Cardiac muscle cell (in vitro differentiated cells and primary cell): Measurements from ENCODE around the gene CCNC. TPM values are rescaled to one million over a fixed set of nuclear protein-coding genes. Genes with fewer than 3 reads are reported as not detected.
A peak's percentile ranks its signal among the peaks of the same experiment; 100 is the strongest.

ENCODE experiments used
- DNase-seq, 2 donors: peaks; one replicate each; pipeline versions ENCODE4 v3.0.0 to v3.0.0-alpha.2; 2010 to 2017; ENCODE audit warnings: low read depth in 1 of 2, low spot score in 1 of 2
- H3K27ac ChIP-seq: fragments of 200-600 bp; sonication (generic); 2 replicates; pipeline ENCODE4 v1.5.1; 2016
- H3K27me3 ChIP-seq: fragments of 200-600 bp; sonication (generic); 2 replicates; pipeline ENCODE4 v1.6.0; 2016; ENCODE audit warnings: control low read depth
- H3K36me3 ChIP-seq: fragments of 200-600 bp; sonication (generic); 2 replicates; pipeline ENCODE4 v1.5.1; 2016; ENCODE audit warnings: control low read depth
- H3K4me1 ChIP-seq: fragments of 200-600 bp; sonication (generic); 2 replicates; pipeline ENCODE4 v1.8.1; 2017; ENCODE audit warnings: low read depth, mild to moderate bottlenecking, mixed run types
- H3K4me3 ChIP-seq: fragments of 200-600 bp; sonication (generic); 2 replicates; pipeline ENCODE4 v1.5.1; 2016; ENCODE audit warnings: mild to moderate bottlenecking
- H3K9me3 ChIP-seq: fragments of 200-600 bp; sonication (generic); 2 replicates; pipeline ENCODE4 v1.5.1; 2017; ENCODE audit warnings: low read depth, mild to moderate bottlenecking, control low read depth
- polyA plus RNA-seq: library from polyadenylated mRNA; unstranded; fragments of >200 nt; fragmentation: Nextera tagmentation; extraction: Ambion mirVana; gene quantifications from 2 replicates; pipeline ENCODE4 v1.2.1, GENCODE V29; 2016
- total RNA-seq: library from RNA; depleted of rRNA; stranded (reverse); fragments of >200 nt; gene quantifications from 2 replicates; pipeline ENCODE4 v1.2.3, GENCODE V29; 2016
- TF ChIP-seq, protein P1 (sequence below): IDR thresholded peaks from 2 replicates; pipeline ENCODE4 v1.5.1; 2012; ENCODE audit warnings: low read depth, mild to moderate bottlenecking, low read length

CCNC gene
- total and polyA plus RNA-seq, 2 experiments from 2014 or later = 39.7 to 68.1 TPM

DNA sequence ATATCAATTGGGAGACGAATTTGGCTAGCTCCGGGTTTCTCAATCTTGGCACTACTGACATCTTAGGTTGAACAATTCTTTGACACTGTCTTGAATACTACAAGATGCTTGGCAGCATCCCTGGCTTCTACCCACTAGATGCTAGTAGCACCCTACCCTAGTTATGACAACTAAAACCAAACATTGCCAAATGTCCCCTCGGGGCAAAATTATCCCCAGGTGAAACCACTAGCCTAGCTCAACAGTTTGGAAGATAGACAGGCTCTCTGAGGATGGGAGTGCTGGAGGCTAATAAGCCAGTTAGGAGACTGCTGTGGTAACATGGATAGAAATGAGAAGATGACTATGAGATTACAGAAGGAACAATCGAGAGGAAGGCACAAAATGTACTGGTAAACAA is 20.9 kb downstream of the CCNC start:
- DNase-seq = no peak
- no peaks in the 10 kb centered on the region for H3K27me3 ChIP-seq
- no peaks in the 10 kb centered on the region for H3K4me1 ChIP-seq
- no peak overlapping the region for H3K27ac ChIP-seq
- H3K4me3 ChIP-seq = no peak overlapping the region
- TF ChIP-seq, protein P1, sequence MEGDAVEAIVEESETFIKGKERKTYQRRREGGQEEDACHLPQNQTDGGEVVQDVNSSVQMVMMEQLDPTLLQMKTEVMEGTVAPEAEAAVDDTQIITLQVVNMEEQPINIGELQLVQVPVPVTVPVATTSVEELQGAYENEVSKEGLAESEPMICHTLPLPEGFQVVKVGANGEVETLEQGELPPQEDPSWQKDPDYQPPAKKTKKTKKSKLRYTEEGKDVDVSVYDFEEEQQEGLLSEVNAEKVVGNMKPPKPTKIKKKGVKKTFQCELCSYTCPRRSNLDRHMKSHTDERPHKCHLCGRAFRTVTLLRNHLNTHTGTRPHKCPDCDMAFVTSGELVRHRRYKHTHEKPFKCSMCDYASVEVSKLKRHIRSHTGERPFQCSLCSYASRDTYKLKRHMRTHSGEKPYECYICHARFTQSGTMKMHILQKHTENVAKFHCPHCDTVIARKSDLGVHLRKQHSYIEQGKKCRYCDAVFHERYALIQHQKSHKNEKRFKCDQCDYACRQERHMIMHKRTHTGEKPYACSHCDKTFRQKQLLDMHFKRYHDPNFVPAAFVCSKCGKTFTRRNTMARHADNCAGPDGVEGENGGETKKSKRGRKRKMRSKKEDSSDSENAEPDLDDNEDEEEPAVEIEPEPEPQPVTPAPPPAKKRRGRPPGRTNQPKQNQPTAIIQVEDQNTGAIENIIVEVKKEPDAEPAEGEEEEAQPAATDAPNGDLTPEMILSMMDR = no peak
- peaks cover 54% of the 10 kb centered on the region for H3K36me3 ChIP-seq
- H3K9me3 ChIP-seq = no peaks in the 10 kb centered on the region

DNA sequence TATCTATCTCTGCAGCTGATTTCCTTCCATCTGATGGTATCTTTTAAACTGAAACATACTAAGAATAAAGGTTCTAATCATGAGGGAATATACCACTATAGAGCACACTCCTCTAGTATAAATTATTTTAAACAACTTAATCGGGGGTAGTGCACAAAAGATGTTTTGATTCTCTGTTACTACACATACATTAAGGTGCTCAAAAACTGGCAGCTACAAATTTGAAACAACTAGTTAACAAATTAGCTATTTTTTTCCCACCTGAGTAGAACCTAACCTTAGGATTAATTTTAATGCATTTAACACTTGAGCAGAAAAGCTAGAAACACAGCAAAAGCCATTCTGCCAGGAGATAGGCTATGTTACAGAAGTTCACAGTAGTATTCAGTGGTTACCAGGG is 23.0 kb downstream of the CCNC start:
- Histone ChIP-seq H3K27me3 (no peaks in the 10 kb centered on the region), H3K9me3 (no peaks in the 10 kb centered on the region), H3K36me3 (peaks cover 57% of the 10 kb centered on the region), H3K4me3 (no peak overlapping the region), H3K27ac (no peak overlapping the region), H3K4me1 (no peaks in the 10 kb centered on the region)
- TF ChIP-seq, protein P1 = no peak
- no peak for DNase-seq

DNA sequence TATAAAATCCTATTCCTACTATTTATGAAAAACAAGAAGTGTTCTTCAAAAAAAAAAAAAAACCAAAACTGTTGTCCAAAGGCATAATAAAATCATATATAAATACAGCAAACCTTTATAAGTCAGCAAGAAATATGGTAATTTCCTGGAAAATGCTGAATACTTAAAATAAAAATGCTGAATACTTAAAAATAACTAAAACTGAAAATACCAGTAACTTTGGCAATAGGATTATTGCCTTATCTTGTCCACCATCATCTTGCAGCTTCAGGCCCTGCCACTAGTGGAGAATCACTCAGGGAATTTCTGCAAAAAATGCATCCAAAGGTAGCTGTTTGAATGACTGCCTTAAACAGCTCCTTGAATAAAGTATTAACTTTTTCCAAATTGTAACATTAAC is 24.5 kb downstream of the CCNC start:
- H3K36me3 ChIP-seq = peaks cover 55% of the 10 kb centered on the region
- no peaks in the 10 kb centered on the region for H3K4me1 ChIP-seq
- H3K27me3 ChIP-seq = no peaks in the 10 kb centered on the region
- H3K27ac ChIP-seq = no peak overlapping the region
- TF ChIP-seq, protein P1 = no peak
- DNase-seq = no peak
- no peak overlapping the region for H3K4me3 ChIP-seq
- H3K9me3 ChIP-seq = no peaks in the 10 kb centered on the region

DNA sequence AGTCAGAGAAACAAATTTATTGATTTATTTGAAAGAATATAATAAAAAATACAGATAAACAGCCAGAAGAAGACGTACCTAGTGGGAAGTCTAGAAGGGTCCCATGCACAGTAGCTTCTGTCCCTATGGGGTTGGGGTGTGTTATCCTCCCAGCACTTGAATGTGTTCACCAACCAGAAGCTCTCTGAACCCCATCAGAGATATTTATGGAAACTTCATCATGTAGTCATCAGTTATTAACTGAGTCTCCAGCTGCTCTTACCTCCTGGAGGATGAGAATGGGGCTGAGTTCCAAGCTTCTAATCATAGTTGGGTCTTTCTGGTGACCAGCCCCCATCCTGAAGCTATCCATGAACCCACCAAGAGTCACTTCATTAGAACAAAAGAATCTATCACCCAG is 37.8 kb downstream of the CCNC start:
- no peak overlapping the region for H3K27ac ChIP-seq
- peaks cover 31% of the 10 kb centered on the region for H3K36me3 ChIP-seq
- no peaks in the 10 kb centered on the region for H3K9me3 ChIP-seq
- H3K27me3 ChIP-seq = no peaks in the 10 kb centered on the region
- H3K4me1 ChIP-seq = no peaks in the 10 kb centered on the region
- DNase-seq = no peak
- TF ChIP-seq, protein P1 = no peak
- no peak overlapping the region for H3K4me3 ChIP-seq

DNA sequence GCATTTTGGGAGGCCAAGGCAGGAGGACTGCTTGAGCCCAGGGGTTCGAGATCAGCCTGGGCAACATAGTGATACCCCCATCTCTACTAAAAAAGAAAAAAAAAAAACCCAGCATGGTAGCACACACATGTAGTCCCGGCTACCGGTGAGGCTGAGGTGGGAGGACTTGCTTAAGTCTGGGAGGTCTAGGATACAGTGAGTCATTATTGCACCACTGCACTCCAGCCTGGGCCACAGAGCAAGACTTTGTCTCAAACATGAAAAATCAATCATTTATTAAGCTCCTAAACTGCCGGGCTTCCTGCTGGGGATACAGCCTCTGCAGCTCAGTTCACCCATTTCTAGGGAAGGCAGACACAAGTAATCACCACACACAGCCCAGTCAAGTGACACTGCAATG is 45.9 kb downstream of the CCNC start:
- peaks cover 6% of the 10 kb centered on the region for H3K36me3 ChIP-seq
- no peaks in the 10 kb centered on the region for H3K27me3 ChIP-seq
- H3K27ac ChIP-seq = no peak overlapping the region
- H3K4me3 ChIP-seq = no peak overlapping the region
- TF ChIP-seq, protein P1 = no peak
- peak in 1 of 2 donors; percentile 76 for DNase-seq
- H3K9me3 ChIP-seq = no peaks in the 10 kb centered on the region
- H3K4me1 ChIP-seq = no peaks in the 10 kb centered on the region
